MG63 (cell line): ENCODE data around the gene GNA12. TPM values are rescaled to one million over a fixed set of nuclear protein-coding genes. Genes with fewer than 3 reads are reported as not detected.
"Not testable (repeated sequence)": the region's sequence is repeated elsewhere in the genome, so short reads cannot be mapped to it uniquely, and the experiment has no call there.

Experiments
- DNase-seq: peaks from one replicate; pipeline ENCODE4 v3.0.0-alpha.2; 2020
- H3K27me3 ChIP-seq: fragments of 250-450 bp; sonication (Bioruptor Pico); 2 replicates; pipeline ENCODE4 v1.5.1; 2020; ENCODE audit warnings: mild to moderate bottlenecking, moderate library complexity
- H3K36me3 ChIP-seq: fragments of 250-450 bp; sonication (Bioruptor Pico); 2 replicates; pipeline ENCODE4 v1.5.1; 2020; ENCODE audit warnings: mild to moderate bottlenecking, moderate library complexity
- H3K4me3 ChIP-seq: fragments of 250-450 bp; sonication (Bioruptor Pico); 2 replicates; pipeline ENCODE4 v1.5.1; 2020; ENCODE audit warnings: mild to moderate bottlenecking, moderate library complexity
- H3K9me3 ChIP-seq: fragments of 250-450 bp; sonication (Bioruptor Pico); 2 replicates; pipeline ENCODE4 v1.5.1; 2020; ENCODE audit warnings: mild to moderate bottlenecking, moderate library complexity
- total RNA-seq: library from RNA; depleted of rRNA; stranded (reverse); fragments of >200 nt; shearing (Covaris generic); gene quantifications from 2 replicates; pipeline ENCODE4 v1.2.3, GENCODE V29; 2014; ENCODE audit warnings: low replicate concordance

The GNA12 gene
- total RNA-seq, 1 experiment from 2014 or later = 49.1 TPM

- peaks cover 13% of the 10 kb centered on the region for H3K36me3 ChIP-seq
- not testable (repeated sequence) for DNase-seq, H3K9me3 ChIP-seq, H3K4me3 ChIP-seq, H3K27me3 ChIP-seq
Measured at GRCh38 chr7:2727206-2727605, 116.9 kb downstream of the GNA12 start.

GRCh38 chr7:2726316-2727018 is 117.6 kb downstream of the GNA12 start:
- no peaks in the 10 kb centered on the region for H3K27me3 ChIP-seq
- H3K9me3 ChIP-seq = no peaks in the 10 kb centered on the region
- peaks cover 8% of the 10 kb centered on the region for H3K36me3 ChIP-seq
- no peak for DNase-seq
- H3K4me3 ChIP-seq = no peak overlapping the region

- H3K27me3 ChIP-seq = no peaks in the 10 kb centered on the region
- peaks cover 4% of the 10 kb centered on the region for H3K36me3 ChIP-seq
- DNase-seq = no peak
Measured at GRCh38 chr7:2725178-2726105, 118.7 kb downstream of the GNA12 start.

DNA sequence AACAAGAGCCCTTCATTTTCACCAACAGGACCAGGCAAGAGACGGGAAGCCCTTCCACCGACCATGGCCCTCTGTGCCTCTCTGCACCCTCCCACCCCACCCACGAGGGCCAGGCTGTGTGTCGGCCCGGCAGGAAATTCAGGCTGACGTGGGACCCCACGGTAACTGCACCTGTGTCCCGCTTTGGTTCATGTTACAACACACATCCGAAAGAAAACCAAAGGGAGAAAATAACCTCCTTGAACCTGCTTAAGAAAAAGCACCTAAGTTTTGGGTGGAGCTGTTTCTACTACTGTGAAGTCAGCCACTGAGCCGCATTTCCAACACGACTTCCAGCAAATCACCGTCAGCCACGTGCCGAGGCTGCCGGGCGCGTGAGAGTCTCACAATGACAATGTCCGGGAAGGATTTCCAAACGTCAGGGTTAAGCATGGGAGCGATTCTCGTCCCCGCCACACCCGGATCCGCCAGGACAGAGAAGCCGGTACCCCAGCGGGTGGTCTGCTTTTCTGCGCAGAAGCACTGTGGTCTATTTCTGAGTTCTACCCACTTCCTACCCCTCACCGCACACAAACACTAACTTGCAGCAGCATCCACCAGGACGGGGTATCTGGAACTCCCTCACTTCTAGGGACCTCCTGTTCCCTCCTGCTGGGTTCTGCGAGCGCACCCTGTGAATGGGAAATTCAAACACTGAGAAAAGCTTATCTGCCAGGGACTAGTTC is 119.5 kb downstream of the GNA12 start:
- Histone ChIP-seq H3K4me3 (no peak overlapping the region), H3K36me3 (peaks cover 4% of the 10 kb centered on the region)
- DNase-seq = no peak

More at GRCh38 chr7:2725178-2726105, 118.7 kb downstream of the GNA12 start:
- H3K4me3 ChIP-seq = no peak overlapping the region
- H3K9me3 ChIP-seq = no peaks in the 10 kb centered on the region

DNA sequence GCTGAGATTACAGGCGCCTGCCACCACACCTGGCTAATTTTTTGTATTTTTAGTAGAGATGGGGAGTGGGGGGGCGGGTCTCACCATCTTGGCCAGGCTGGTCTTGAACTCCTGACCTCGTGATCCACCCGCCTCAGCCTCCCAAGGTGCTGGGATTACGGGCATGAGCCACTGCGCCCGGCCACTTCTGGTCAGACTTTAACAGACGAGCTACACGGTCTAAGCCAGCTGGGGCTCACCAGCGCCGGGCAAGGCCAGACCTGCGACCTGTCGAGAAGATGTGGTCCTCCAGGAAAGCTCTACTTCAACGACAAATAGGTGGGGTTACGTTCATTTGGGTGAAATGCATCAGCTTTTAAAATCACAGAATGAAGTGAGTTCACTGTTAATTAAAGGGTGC is 120.1 kb downstream of the GNA12 start:
- not testable (repeated sequence) for H3K9me3 ChIP-seq, H3K27me3 ChIP-seq, H3K36me3 ChIP-seq, DNase-seq, H3K4me3 ChIP-seq

More for the DNA sequence above, 119.5 kb downstream of the GNA12 start:
- no peaks in the 10 kb centered on the region for H3K27me3 ChIP-seq
- H3K9me3 ChIP-seq = no peaks in the 10 kb centered on the region

GRCh38 chr7:2723138-2723850 is 120.8 kb downstream of the GNA12 start:
- H3K4me3 ChIP-seq = no peak overlapping the region
- H3K27me3 ChIP-seq = no peaks in the 10 kb centered on the region
- no peaks in the 10 kb centered on the region for H3K9me3 ChIP-seq
- no peak for DNase-seq
- H3K36me3 ChIP-seq = peaks cover 4% of the 10 kb centered on the region

- Histone ChIP-seq H3K27me3 (no peaks in the 10 kb centered on the region), H3K4me3 (no peak overlapping the region), H3K36me3 (peaks cover 5% of the 10 kb centered on the region), H3K9me3 (no peaks in the 10 kb centered on the region)
- DNase-seq = no peak
Measured at GRCh38 chr7:2722591-2722990, 121.5 kb downstream of the GNA12 start.

DNA sequence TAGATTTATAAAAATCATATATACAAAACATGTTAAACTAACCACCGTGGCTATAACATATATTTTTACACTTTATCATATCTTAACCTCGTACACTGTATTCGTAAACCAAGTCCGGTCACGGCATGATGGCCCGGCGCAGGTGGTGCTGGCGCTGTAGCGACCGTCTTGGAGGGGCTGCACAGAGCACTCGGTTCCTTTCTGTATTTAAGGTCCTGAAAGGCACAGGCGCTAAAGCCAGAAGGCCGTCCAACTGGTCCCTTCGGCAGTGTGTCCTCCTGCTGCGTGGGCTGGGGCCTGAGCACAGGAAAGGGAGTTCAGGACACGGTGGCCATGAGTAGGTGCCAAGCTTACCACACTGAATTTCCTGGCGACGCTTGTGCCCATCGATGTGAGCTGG is 122.3 kb downstream of the GNA12 start:
- no peaks in the 10 kb centered on the region for H3K9me3 ChIP-seq
- H3K4me3 ChIP-seq = no peak overlapping the region
- H3K36me3 ChIP-seq = peaks cover 5% of the 10 kb centered on the region
- no peak for DNase-seq
- H3K27me3 ChIP-seq = no peaks in the 10 kb centered on the region

- no peak for DNase-seq
- no peak overlapping the region for H3K4me3 ChIP-seq
- no peaks in the 10 kb centered on the region for H3K9me3 ChIP-seq
- peaks cover 8% of the 10 kb centered on the region for H3K36me3 ChIP-seq
- H3K27me3 ChIP-seq = no peaks in the 10 kb centered on the region
Measured at GRCh38 chr7:2720024-2720423, 124.1 kb downstream of the GNA12 start.

GRCh38 chr7:2719007-2719406 is 125.1 kb downstream of the GNA12 start:
- Histone ChIP-seq H3K4me3 (no peak overlapping the region), H3K36me3 (peaks cover 8% of the 10 kb centered on the region), H3K27me3 (no peaks in the 10 kb centered on the region), H3K9me3 (no peaks in the 10 kb centered on the region)
- DNase-seq = peak; percentile 20

DNA sequence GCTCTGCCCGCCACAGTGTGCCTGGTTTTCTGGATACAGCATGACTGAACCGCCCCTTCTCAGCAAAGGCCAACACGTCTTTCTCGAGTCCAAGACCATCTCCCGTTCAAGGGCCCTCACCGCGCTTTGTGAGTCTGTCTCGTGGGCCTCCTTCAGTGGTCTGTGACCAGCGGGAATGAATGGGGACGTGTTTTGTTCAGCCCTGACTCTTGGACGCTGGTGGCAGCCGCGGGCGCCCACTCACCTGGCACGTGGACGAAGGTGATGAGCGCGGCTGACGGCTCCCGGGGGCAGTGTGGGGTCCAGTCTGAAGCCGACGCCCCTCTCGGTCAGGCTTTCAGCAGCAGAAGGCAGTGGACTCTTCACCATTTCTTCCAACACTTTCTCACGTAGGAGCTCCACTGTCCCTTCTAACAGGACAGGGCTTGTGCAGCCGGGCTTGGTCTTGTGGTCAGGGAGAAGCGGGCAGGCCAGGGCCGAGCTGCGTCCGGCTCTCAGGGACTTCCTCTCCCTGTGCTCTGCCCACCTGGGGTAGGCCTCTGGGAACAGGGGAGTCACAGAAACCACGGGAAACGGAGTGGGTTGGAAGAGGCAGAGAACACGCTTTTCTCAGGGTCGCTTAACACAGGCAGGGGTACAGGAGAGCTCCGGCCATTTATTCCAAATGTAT is 125.7 kb downstream of the GNA12 start:
- Histone ChIP-seq H3K36me3 (peaks cover 8% of the 10 kb centered on the region), H3K4me3 (no peak overlapping the region), H3K27me3 (no peaks in the 10 kb centered on the region), H3K9me3 (no peaks in the 10 kb centered on the region)
- no peak for DNase-seq

- H3K27me3 ChIP-seq = no peaks in the 10 kb centered on the region
- H3K4me3 ChIP-seq = no peak overlapping the region
- peaks cover 6% of the 10 kb centered on the region for H3K36me3 ChIP-seq
- DNase-seq = no peak
- H3K9me3 ChIP-seq = no peaks in the 10 kb centered on the region
Measured at GRCh38 chr7:2717293-2718261, 126.5 kb downstream of the GNA12 start.

GRCh38 chr7:2716906-2717292 is 127.2 kb downstream of the GNA12 start:
- no peaks in the 10 kb centered on the region for H3K27me3 ChIP-seq
- H3K4me3 ChIP-seq = no peak overlapping the region
- H3K9me3 ChIP-seq = no peaks in the 10 kb centered on the region
- peaks cover 6% of the 10 kb centered on the region for H3K36me3 ChIP-seq
- no peak for DNase-seq

DNA sequence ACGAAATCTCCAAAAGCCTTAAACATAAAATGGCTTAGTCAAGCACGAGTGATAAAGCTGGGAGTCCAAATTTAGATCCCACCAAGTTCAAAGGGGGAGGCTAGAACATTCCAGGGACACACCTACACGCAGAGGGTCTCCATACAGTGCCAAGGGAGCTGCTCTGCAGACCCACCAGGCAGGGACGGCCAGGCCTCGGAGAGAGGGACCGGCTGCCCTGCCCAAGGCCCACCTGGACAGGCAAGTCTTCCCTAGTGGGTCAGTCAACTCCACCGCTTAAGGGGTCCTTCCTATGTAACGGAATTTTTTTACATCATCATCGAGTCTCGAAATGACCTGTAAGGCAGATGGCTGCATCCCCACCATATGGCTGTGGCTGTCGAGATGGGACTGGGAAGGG is 127.6 kb downstream of the GNA12 start:
- Histone ChIP-seq H3K36me3 (peaks cover 6% of the 10 kb centered on the region), H3K27me3 (no peaks in the 10 kb centered on the region), H3K9me3 (no peaks in the 10 kb centered on the region), H3K4me3 (no peak overlapping the region)
- DNase-seq = no peak
